HFFc6 (cell line): ENCODE results near the gene STAT1. TPM values are rescaled to one million over a fixed set of nuclear protein-coding genes. Genes with fewer than 3 reads are reported as not detected.

Experiments used
- DNase-seq: peaks from one replicate; pipeline ENCODE4 v3.0.0-alpha.2; 2018
- H3K27ac Mint-ChIP-seq: 2 replicates; pipeline ENCODE4 v1.8.0; 2020; ENCODE audit warnings: mild to moderate bottlenecking, mixed read lengths
- H3K27me3 Mint-ChIP-seq: 2 replicates; pipeline ENCODE4 v1.8.0; 2021; ENCODE audit warnings: mild to moderate bottlenecking, moderate library complexity, mixed read lengths; ENCODE audit not compliant: insufficient read depth
- H3K36me3 Mint-ChIP-seq: 2 replicates; pipeline ENCODE4 v1.8.0; 2021; ENCODE audit warnings: low read depth, mixed read lengths
- H3K4me1 Mint-ChIP-seq: 2 replicates; pipeline ENCODE4 v1.8.0; 2020; ENCODE audit warnings: low read depth, mixed read lengths
- H3K4me3 Mint-ChIP-seq: 2 replicates; pipeline ENCODE4 v1.8.0; 2020; ENCODE audit warnings: mild to moderate bottlenecking, moderate library complexity, mixed read lengths
- H3K9me3 Mint-ChIP-seq: 2 replicates; pipeline ENCODE4 v1.8.0; 2020; ENCODE audit warnings: mild to moderate bottlenecking, mixed read lengths
- total RNA-seq, 6 experiments: library from RNA; stranded (reverse); fragmentation: NEBNext Ultra II Directional; extraction: Animal tissue kit (Norgen Biotek cat#: 25700); gene quantifications; 2 replicates in 1 of 6; 3 replicates in 5 of 6; pipeline ENCODE4 v1.2.3, GENCODE V29; 2021
- TF ChIP-seq, protein P1 (sequence below): fragments of 200-600 bp; sonication (generic); IDR thresholded peaks from 2 replicates; pipeline ENCODE4 v1.5.0; 2021; ENCODE audit warnings: antibody characterized with exemption, mild to moderate bottlenecking

STAT1 gene
- total RNA-seq, 6 experiments from 2014 or later: 91.6 to 154 (median 138) TPM

DNA sequence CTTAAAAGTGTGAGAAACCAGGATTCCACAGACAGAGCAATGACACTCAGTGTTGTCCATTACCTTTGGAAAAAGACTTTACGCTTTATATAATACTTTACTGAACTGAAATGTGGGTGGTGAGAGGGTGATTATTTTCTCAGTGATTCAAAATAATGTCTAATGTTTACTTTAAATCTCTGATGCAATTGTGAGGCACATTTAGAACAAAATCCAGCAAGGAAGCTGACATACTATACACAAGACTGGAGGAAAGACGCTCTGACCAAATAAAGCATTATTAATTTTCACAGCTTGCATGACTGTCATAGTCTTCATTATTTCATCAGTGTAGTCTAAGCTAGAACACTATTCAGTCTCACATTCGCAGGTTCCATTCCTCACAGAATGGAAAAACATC is 34.1 kb upstream of the STAT1 start:
- no peak overlapping the region for H3K4me3 Mint-ChIP-seq
- no peaks in the 10 kb centered on the region for H3K27me3 Mint-ChIP-seq
- TF ChIP-seq, protein P1, sequence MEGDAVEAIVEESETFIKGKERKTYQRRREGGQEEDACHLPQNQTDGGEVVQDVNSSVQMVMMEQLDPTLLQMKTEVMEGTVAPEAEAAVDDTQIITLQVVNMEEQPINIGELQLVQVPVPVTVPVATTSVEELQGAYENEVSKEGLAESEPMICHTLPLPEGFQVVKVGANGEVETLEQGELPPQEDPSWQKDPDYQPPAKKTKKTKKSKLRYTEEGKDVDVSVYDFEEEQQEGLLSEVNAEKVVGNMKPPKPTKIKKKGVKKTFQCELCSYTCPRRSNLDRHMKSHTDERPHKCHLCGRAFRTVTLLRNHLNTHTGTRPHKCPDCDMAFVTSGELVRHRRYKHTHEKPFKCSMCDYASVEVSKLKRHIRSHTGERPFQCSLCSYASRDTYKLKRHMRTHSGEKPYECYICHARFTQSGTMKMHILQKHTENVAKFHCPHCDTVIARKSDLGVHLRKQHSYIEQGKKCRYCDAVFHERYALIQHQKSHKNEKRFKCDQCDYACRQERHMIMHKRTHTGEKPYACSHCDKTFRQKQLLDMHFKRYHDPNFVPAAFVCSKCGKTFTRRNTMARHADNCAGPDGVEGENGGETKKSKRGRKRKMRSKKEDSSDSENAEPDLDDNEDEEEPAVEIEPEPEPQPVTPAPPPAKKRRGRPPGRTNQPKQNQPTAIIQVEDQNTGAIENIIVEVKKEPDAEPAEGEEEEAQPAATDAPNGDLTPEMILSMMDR: no peak
- peaks cover 8% of the 10 kb centered on the region for H3K36me3 Mint-ChIP-seq
- peak overlapping the region; percentile 2; the same call in 1 of the 2 replicates for H3K27ac Mint-ChIP-seq
- no peak for DNase-seq
- H3K4me1 Mint-ChIP-seq: peaks cover 52% of the 10 kb centered on the region
- H3K9me3 Mint-ChIP-seq: peaks cover 8% of the 10 kb centered on the region

DNA sequence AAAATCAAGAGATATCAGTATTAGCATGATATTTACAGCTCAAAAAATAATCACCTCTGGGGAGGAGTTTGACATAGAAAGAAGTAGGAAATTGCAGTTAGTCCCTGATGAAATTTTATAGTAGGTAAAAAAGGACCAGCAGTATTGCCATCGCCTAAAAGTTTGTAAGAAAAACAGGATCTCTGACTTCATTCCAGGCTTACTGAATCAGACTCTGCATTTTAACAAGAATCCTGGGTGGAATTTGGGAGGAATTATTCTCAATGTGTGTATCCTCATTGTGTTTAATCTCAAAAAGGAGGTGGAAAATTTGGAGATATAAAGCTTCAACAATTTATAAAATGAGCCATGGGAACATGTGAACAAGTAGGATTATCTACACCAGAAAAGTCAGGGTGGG is 31.2 kb upstream of the STAT1 start:
- no peaks in the 10 kb centered on the region for H3K27me3 Mint-ChIP-seq
- peaks cover 8% of the 10 kb centered on the region for H3K36me3 Mint-ChIP-seq
- DNase-seq: peak; percentile 25
- peak overlapping the region; percentile 78 for H3K27ac Mint-ChIP-seq
- H3K4me3 Mint-ChIP-seq: peak overlapping the region; percentile 67
- TF ChIP-seq, protein P1: no peak
- peaks cover 70% of the 10 kb centered on the region for H3K4me1 Mint-ChIP-seq
- peaks cover 8% of the 10 kb centered on the region for H3K9me3 Mint-ChIP-seq

DNA sequence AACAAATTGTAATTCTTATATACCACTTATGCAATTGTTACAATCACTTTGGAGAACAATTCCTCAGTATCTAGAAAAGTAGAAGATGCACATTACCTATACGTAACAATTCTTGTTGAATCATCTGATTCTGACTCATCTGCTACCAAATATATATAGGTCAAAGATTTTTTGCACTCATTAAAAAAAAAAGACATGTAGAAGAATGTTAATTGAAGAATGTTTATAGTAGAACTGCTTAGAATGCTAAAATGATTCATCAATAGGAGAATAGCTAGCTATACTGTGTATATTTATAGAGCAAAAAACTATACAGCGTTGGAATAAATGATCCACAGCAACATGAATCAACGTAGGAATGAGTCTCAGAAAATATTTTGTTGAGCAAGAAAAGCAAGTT is 29.5 kb upstream of the STAT1 start:
- H3K4me3 Mint-ChIP-seq: peak overlapping the region; percentile 14; the same call in 1 of the 2 replicates
- peaks cover 85% of the 10 kb centered on the region for H3K4me1 Mint-ChIP-seq
- peaks cover 8% of the 10 kb centered on the region for H3K36me3 Mint-ChIP-seq
- TF ChIP-seq, protein P1: no peak
- no peaks in the 10 kb centered on the region for H3K27me3 Mint-ChIP-seq
- peak; percentile 50 for DNase-seq
- H3K9me3 Mint-ChIP-seq: peaks cover 8% of the 10 kb centered on the region
- peak overlapping the region; percentile 71 for H3K27ac Mint-ChIP-seq

DNA sequence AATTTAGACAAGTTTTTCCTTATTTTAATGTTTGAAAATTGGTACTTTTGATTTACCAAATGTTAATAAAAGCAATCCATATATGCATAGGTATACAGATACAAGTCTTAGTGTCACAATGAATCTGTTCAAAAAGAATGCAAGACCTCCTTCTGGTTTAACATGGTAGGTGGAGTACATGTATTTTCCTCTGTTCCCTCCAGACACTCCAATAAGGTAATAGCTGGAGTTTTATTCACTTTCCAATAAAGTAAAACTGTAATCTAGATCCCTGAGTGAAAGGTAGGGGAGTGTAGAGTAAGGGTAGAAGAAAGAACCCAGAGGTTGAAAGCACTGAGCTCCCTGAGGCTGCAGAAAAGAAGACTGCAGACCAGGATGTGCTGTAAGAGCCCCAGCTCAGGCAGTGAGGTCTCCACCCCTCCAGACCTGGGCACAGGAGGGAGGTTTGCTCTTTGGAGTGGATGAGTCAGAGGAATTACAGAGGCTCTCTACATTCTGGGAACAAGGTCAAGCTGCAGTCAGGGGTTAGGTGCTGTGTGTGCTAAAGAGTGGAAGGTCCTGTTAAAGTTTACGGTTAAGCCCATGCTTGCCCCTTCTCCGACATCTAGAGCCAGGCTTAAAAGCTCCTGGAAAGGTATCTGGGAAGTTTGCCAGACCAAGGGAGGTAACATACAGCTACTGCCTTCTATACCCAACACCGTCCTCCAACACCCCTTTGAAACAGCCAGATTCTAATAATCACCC is 27.6 kb upstream of the STAT1 start:
- peak overlapping the region; percentile 67 for H3K27ac Mint-ChIP-seq
- DNase-seq: no peak
- H3K27me3 Mint-ChIP-seq: no peaks in the 10 kb centered on the region
- peak overlapping the region; percentile 19 for H3K4me3 Mint-ChIP-seq
- H3K36me3 Mint-ChIP-seq: peaks cover 8% of the 10 kb centered on the region
- H3K4me1 Mint-ChIP-seq: peaks cover 87% of the 10 kb centered on the region
- H3K9me3 Mint-ChIP-seq: peaks cover 8% of the 10 kb centered on the region
- TF ChIP-seq, protein P1: no peak

- Mint-ChIP-seq H3K36me3 (peaks cover 7% of the 10 kb centered on the region), H3K27ac (peak overlapping the region; percentile 97; the same call in 1 of the 2 replicates), H3K4me1 (peaks cover 79% of the 10 kb centered on the region), H3K9me3 (peaks cover 7% of the 10 kb centered on the region), H3K27me3 (no peaks in the 10 kb centered on the region), H3K4me3 (no peak overlapping the region)
- no peak for DNase-seq
- TF ChIP-seq, protein P1: no peak
These were observed 25.6 kb upstream of the STAT1 start for GRCh38 chr2:191039616-191040015.
